K562 (cell line): ENCODE results near the gene SOX18.

Experiments
- DPF2 ChIP-seq: fragments of 450-650 bp; IDR thresholded peaks from 2 replicates; pipeline ENCODE4 v1.6.1; 2016
- TF ChIP-seq, protein P1 (sequence below), 3 experiments: IDR thresholded peaks in 2 of 3; conservative IDR thresholded peaks in 1 of 3; 2 replicates each; pipeline ENCODE4 v1.5.1; 2011 to 2012; ENCODE audit warnings: low read length in 3 of 3, mild to moderate bottlenecking in 3 of 3, control low read depth in 2 of 3, improper control_type of control experiment in 1 of 3, inconsistent platforms in 1 of 3, low read depth in 1 of 3, mixed read lengths in 1 of 3, moderate library complexity in 1 of 3; ENCODE audit not compliant: insufficient read depth in 2 of 3
- TF ChIP-seq, protein P2 (sequence below): sonication (generic); formaldehyde crosslinking; IDR thresholded peaks from 2 replicates; pipeline ENCODE4 v1.8.0; 2022; ENCODE audit warnings: missing genetic modification reagents, mild to moderate bottlenecking, borderline replicate concordance

DNA sequence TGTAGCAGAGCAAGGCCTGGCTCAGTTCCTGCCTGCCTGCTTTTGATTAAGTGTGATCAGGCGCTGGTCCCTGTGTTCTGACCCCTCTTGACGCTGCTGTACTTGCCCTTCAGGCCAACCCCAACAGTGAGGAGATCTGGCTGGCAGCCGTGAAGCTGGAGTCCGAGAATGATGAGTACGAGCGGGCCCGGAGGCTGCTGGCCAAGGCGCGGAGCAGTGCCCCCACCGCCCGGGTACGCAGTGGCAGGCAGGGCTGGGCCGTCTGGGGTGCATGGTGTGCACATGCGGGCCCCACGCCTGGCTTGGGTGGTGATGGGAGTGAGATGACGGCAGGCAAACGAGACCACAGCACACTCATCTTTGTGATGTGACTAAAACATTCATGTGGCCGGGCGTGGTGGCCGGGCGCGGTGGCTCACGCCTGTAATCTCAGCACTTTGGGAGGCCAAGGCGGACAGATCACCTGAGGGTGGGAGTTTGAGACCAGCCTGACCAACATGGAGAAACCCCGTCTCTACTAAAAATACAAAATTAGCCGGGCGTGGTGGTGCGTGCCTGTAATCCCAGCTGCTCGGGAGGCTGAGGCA is 23.5 kb downstream of the SOX18 start:
- TF ChIP-seq DPF2 = no peak
- TF ChIP-seq, protein P1, sequence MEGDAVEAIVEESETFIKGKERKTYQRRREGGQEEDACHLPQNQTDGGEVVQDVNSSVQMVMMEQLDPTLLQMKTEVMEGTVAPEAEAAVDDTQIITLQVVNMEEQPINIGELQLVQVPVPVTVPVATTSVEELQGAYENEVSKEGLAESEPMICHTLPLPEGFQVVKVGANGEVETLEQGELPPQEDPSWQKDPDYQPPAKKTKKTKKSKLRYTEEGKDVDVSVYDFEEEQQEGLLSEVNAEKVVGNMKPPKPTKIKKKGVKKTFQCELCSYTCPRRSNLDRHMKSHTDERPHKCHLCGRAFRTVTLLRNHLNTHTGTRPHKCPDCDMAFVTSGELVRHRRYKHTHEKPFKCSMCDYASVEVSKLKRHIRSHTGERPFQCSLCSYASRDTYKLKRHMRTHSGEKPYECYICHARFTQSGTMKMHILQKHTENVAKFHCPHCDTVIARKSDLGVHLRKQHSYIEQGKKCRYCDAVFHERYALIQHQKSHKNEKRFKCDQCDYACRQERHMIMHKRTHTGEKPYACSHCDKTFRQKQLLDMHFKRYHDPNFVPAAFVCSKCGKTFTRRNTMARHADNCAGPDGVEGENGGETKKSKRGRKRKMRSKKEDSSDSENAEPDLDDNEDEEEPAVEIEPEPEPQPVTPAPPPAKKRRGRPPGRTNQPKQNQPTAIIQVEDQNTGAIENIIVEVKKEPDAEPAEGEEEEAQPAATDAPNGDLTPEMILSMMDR (IDR thresholded peaks at IDR 0.05 in 2 of 3, conservative IDR thresholded peaks at IDR 0.05 in 1 of 3; ENCODE audit: insufficient read depth in 2 of 3, low read depth in 1 of 3, low read length in 3 of 3) = no peak
- TF ChIP-seq, protein P2, sequence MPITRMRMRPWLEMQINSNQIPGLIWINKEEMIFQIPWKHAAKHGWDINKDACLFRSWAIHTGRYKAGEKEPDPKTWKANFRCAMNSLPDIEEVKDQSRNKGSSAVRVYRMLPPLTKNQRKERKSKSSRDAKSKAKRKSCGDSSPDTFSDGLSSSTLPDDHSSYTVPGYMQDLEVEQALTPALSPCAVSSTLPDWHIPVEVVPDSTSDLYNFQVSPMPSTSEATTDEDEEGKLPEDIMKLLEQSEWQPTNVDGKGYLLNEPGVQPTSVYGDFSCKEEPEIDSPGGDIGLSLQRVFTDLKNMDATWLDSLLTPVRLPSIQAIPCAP (CRISPR knock-in tag) = no peak
